H1 (cell line): ENCODE measurements around the gene ZNF592. TPM values are rescaled to one million over a fixed set of nuclear protein-coding genes. Genes with fewer than 3 reads are reported as not detected.

ENCODE experiments used
- ATF3 ChIP-seq: IDR thresholded peaks from 2 replicates; pipeline ENCODE4 v1.6.1; 2011; ENCODE audit warnings: low read depth, mild to moderate bottlenecking, low read length; ENCODE audit not compliant: insufficient read depth
- BRCA1 ChIP-seq: IDR thresholded peaks from 2 replicates; pipeline ENCODE4 v1.6.1; 2012; ENCODE audit warnings: low read depth, low read length, improper control_type of control experiment
- EGR1 ChIP-seq: IDR thresholded peaks from 2 replicates; pipeline ENCODE4 v1.6.1; 2011; ENCODE audit warnings: low read depth, low read length, borderline replicate concordance
- SP1 ChIP-seq: IDR thresholded peaks from 2 replicates; pipeline ENCODE4 v1.6.1; 2011; ENCODE audit warnings: low read depth, low read length
- SP2 ChIP-seq: IDR thresholded peaks from 2 replicates; pipeline ENCODE4 v1.6.1; 2012; ENCODE audit warnings: mild to moderate bottlenecking, low read length, inconsistent platforms
- TAF1 ChIP-seq: IDR thresholded peaks from 2 replicates; pipeline ENCODE4 v1.6.1; 2011; ENCODE audit warnings: mild to moderate bottlenecking, low read depth, low read length
- TAF7 ChIP-seq: optimal IDR thresholded peaks from 2 replicates; pipeline ENCODE3; 2011; ENCODE audit warnings: low read depth, mild to moderate bottlenecking, inconsistent platforms, low read length, moderate library complexity, borderline replicate concordance
- polyA plus RNA-seq, 7 experiments: library from polyadenylated mRNA; depleted of rRNA in 3 of 7; stranded (reverse) in 5 of 7; unstranded in 2 of 7; fragments of >200 nt in 5 of 7; fragments of 200-250 nt in 2 of 7; gene quantifications; 1 replicate in 5 of 7; 2 replicates in 1 of 7; 4 replicates in 1 of 7; pipeline versions ENCODE4 v1.2.1 to v1.2.3, GENCODE V29; 2011 to 2013; ENCODE audit warnings: missing spikeins in 2 of 7, mixed read lengths in 2 of 7
- total RNA-seq: library from RNA; stranded (reverse); fragmentation: NEBNext Ultra II Directional; extraction: Animal tissue kit (Norgen Biotek cat#: 25700); gene quantifications from 2 replicates; pipeline ENCODE4 v1.2.1, GENCODE V29; 2021

The ZNF592 gene
- total and polyA plus RNA-seq, 2 of the 8 experiments (the other 6 are each of a cell fraction or from before 2014, with no cell fraction given): 14.2 to 33.0 TPM

- TF ChIP-seq SP2 (no peak), TAF1 (no peak), ATF3 (no peak), SP1 (no peak), EGR1 (no peak), TAF7 (no peak), BRCA1 (no peak)
Measured at GRCh38 chr15:84766461-84767035, 18.2 kb downstream of the ZNF592 start (continued).
